Kidney (tissue), 14 donors: ENCODE results near the gene CRNN. TPM values are rescaled to one million over a fixed set of nuclear protein-coding genes. Genes with fewer than 3 reads are reported as not detected.

Experiments used
- DNase-seq, 5 donors: peaks; one replicate each; pipeline ENCODE4 v3.0.0-alpha.2; 2013 to 2020
- FAIRE-seq: peaks from 2 replicates; lab custom pipeline; 2012; peaks lifted over from hg19 to GRCh38; lab: Jason Lieb, UNC
- H3K27ac ChIP-seq, 2 donors: one replicate each; pipeline ENCODE4 v1.7.0; 2013; ENCODE audit warnings: low read depth in 2 of 2, low read length in 2 of 2, inconsistent platforms in 1 of 2
- H3K27me3 ChIP-seq: one replicate; pipeline ENCODE4 v1.7.1; 2013; ENCODE audit warnings: low read length, inconsistent platforms; ENCODE audit not compliant: control insufficient read depth, insufficient read depth
- H3K36me3 ChIP-seq, 3 donors: one replicate each; pipeline versions ENCODE4 v1.7.0 to v1.7.1; 2013; ENCODE audit warnings: low read length in 3 of 3, control low read depth in 1 of 3, inconsistent platforms in 1 of 3; ENCODE audit not compliant: insufficient read depth in 3 of 3, control insufficient read depth in 2 of 3
- H3K4me1 ChIP-seq, 3 donors: one replicate each; pipeline versions ENCODE4 v1.7.0 to v1.7.1; 2013; ENCODE audit warnings: low read length in 3 of 3, inconsistent platforms in 1 of 3, low read depth in 1 of 3; ENCODE audit not compliant: control insufficient read depth in 2 of 3, insufficient read depth in 2 of 3
- H3K4me3 ChIP-seq, 3 donors: one replicate each; pipeline versions ENCODE4 v1.7.0 to v1.8.1; 2013; ENCODE audit warnings: low read length in 3 of 3, control low read depth in 1 of 3, inconsistent platforms in 1 of 3
- H3K9ac ChIP-seq, 3 donors: one replicate each; pipeline versions ENCODE4 v1.7.0 to v1.7.1; 2013; ENCODE audit warnings: low read length in 3 of 3, control low read depth in 1 of 3, inconsistent platforms in 1 of 3
- H3K9me3 ChIP-seq, 3 donors: one replicate each; pipeline versions ENCODE4 v1.7.0 to v1.7.1; 2013; ENCODE audit warnings: low read length in 3 of 3, control low read depth in 1 of 3, inconsistent platforms in 1 of 3; ENCODE audit not compliant: control insufficient read depth in 2 of 3, insufficient read depth in 1 of 3
- CTCF ChIP-seq: IDR thresholded peaks from 3 replicates; pipeline ENCODE4 v1.5.1; 2012; ENCODE audit warnings: mild to moderate bottlenecking, moderate library complexity, borderline replicate concordance; ENCODE audit not compliant: insufficient read depth; ENCODE audit errors: extremely low read depth
- intact Hi-C: fragments of 100-400 bp; cut with DNase I; formaldehyde crosslinking; loops from one replicate; pipeline ENCODE4 v1.11.1; 2022
- polyA plus RNA-seq: library from polyadenylated mRNA; stranded (reverse); fragments of 350-450 nt; fragmentation: Illumina TruSeq; extraction: RNeasy Lipid Tissue Mini Kit (QIAGEN cat#74804); gene quantifications from one replicate; pipeline ENCODE4 v1.2.3, GENCODE V29; 2014; ENCODE audit warnings: low read depth, low replicate concordance; ENCODE audit not compliant: insufficient read depth
- total RNA-seq: library from RNA; stranded (reverse); fragmentation: NEBNext Ultra II Directional; extraction: Animal tissue kit (Norgen Biotek cat#: 25700); gene quantifications from one replicate; pipeline ENCODE4 v1.2.1, GENCODE V29; 2021
- donor health status: control.
- donor health status: control.
- donor health status: control.
- donor health status: control.
- donor health status: control.
- donor health status: DM: yes; HTN: yes; CAD: no.
- donor health status: Normal renal cell carcinoma (clear cell type).

The CRNN gene
- total and polyA plus RNA-seq, 2 donors from 2014 or later: not detected

GRCh38 chr1:152426731-152427130 is 12.7 kb upstream of the CRNN start:
- Histone ChIP-seq H3K27ac (no peak overlapping the region), H3K9ac (no peak overlapping the region), H3K36me3 (no peaks in the 10 kb centered on the region), H3K4me3 (no peak overlapping the region), H3K27me3 (no peaks in the 10 kb centered on the region), H3K9me3 (peaks cover 0 to 5% (median 0%) of the 10 kb centered on the region in 3 donors), H3K4me1 (no peaks in the 10 kb centered on the region)
- DNase-seq (no peak), FAIRE-seq (no peak)
- no peak for TF ChIP-seq CTCF
- intact Hi-C loops: no loop called here

- Histone ChIP-seq H3K9ac (no peak overlapping the region), H3K9me3 (peaks cover 0 to 5% (median 0%) of the 10 kb centered on the region in 3 donors), H3K27me3 (no peaks in the 10 kb centered on the region), H3K27ac (no peak overlapping the region), H3K4me3 (no peak overlapping the region), H3K36me3 (no peaks in the 10 kb centered on the region), H3K4me1 (no peaks in the 10 kb centered on the region)
- intact Hi-C loops: no loop called here
- FAIRE-seq (no peak), DNase-seq (no peak)
- TF ChIP-seq CTCF: no peak
These were observed 5.9 kb upstream of the CRNN start for GRCh38 chr1:152419917-152420316.

- intact Hi-C loops: no loop called here
- Histone ChIP-seq H3K36me3 (no peaks in the 10 kb centered on the region), H3K4me1 (peaks cover 0 to 6% (median 0%) of the 10 kb centered on the region in 3 donors), H3K9me3 (no peaks in the 10 kb centered on the region), H3K9ac (no peak overlapping the region), H3K27me3 (no peaks in the 10 kb centered on the region), H3K27ac (no peak overlapping the region), H3K4me3 (no peak overlapping the region)
- TF ChIP-seq CTCF: no peak
- DNase-seq (no peak), FAIRE-seq (no peak)
These were observed 1.6 kb upstream of the CRNN start for GRCh38 chr1:152415454-152416227.
